SIG-M5 (cell line): Measurements from ENCODE around the gene ZNF248.
"Not testable (repeated sequence)": the region's sequence is repeated elsewhere in the genome, so short reads cannot be mapped to it uniquely, and the experiment has no call there.

Source experiments
- DNase-seq: peaks from one replicate; lab custom pipeline; 2025; lab: John Stamatoyannopoulos, UW

ZNF248 gene

DNA sequence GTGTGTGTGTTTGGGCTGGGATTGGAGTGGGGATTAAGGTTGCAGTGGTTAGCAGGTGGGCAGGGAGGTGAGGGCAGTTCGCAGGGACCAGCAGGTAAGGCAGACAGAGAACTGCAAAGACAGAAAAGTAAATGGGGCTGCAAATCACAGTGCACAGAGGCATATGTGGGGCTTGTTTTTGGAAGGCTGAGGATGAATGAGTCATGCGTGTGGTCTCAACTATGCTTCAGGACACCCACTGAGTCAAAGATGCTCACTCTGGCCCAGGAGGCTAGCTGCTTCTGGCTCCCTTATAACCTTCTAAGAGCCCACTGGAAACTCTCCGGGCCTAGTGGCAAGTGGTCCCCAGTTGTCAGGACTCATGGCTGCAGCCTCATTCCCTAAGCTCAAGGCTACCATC lies 118.2 kb downstream of the ZNF248 start:
- no peak for DNase-seq

DNA sequence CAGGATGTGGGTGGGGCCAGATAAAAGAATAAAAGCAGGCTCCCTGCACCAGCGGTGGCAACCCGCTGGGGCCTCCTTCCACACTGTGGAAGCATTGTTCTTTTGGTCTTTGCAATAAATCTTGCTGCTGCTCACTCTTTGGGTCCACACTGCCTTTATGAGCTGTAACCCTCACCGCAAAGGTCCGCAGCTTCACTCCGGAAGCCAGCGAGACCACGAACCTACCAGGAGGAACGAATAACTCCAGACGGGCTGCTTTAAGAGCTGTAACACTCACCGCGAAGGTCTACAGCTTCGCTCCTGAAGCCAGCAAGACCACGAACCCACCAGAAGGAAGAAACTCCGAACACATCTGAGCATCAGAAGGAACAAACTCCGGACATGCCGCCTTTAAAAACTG lies 119.2 kb downstream of the ZNF248 start:
- not testable (repeated sequence) for DNase-seq

DNA sequence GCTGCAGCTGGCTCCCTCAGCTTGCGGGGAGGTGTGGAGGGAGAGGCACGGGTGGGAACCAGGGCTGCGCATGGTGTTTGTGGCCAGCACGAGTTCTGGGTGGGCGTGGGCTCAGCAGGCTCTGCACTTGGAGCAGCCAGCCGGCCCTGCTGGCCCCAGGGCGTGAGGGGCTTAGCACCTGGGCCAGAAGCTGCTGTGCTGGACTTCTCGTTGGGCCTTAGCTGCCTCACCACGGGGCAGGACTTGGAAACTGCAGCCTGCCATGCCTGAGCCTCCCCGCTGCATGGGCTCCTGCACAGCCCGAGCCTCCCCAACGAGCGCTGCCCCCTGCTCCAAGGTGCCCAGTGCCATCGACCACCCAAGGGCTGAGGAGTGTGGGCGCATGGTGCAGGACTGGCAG lies 120.1 kb downstream of the ZNF248 start:
- no peak for DNase-seq

GRCh38 chr10:37736120-37736519 lies 121.3 kb downstream of the ZNF248 start:
- no peak for DNase-seq

DNA sequence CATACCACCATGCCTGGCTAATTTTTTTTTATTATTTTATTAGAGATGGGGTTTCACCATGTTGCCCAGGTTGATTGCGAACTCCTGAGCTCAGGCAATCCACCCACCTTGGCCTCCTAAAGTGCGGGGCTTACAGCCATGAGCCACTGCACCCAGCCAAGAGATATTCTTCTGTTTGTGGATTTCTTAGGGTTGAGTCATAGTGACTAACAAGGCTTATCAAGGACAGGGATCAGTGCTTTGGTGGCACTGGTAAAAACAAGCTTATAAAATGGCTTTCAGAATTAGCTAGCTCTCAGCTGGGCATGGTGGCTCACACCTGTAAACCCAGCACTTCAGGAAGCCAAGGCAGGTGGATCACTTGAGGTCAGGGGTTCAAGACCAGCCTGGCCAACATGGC lies 122.4 kb downstream of the ZNF248 start:
- DNase-seq = no peak
